Suprapubic skin (tissue), 3 donors: ENCODE data around the gene SMYD3.

Experiments
- CTCF ChIP-seq, 2 donors: fragments of 200-600 bp in 1 of 2; fragments of 450-650 bp in 1 of 2; sonication (generic) in 1 of 2; IDR thresholded peaks; one replicate each; pipeline ENCODE4 v1.5.1; 2016 to 2019; ENCODE audit warnings: antibody characterized with exemption in 2 of 2, mild to moderate bottlenecking in 1 of 2, moderate library complexity in 1 of 2
- POLR2AphosphoS5 ChIP-seq, 3 donors: sonication (generic); formaldehyde crosslinking; IDR thresholded peaks; one replicate each; pipeline ENCODE4 v1.6.1; 2017; ENCODE audit warnings: antibody characterized with exemption in 3 of 3

GRCh38 chr1:246195296-246195695, 311.8 kb downstream of the SMYD3 start:
- TF ChIP-seq CTCF (IDR thresholded peaks at IDR 0.05) (no peak), POLR2AphosphoS5 (IDR thresholded peaks at IDR 0.05) (no peak)
